GM19328 (cell line): ENCODE measurements around the gene ZNF775.
A peak's percentile ranks its signal among the peaks of the same experiment; 100 is the strongest.

ENCODE experiments used
- ATAC-seq: cut with Tn5 transposase; IDR thresholded peaks from one replicate; pipeline ENCODE4 v1.9.1; 2021; ENCODE audit warnings: mild to moderate bottlenecking, moderate library complexity; ENCODE audit not compliant: unreplicated experiment

ZNF775 gene

GRCh38 chr7:150434240-150434639 lies 55.1 kb downstream of the ZNF775 start:
- ATAC-seq, result no peak

- ATAC-seq, result no peak
Measured at GRCh38 chr7:150435047-150435389, 55.9 kb downstream of the ZNF775 start.

GRCh38 chr7:150435390-150436073 lies 56.4 kb downstream of the ZNF775 start:
- peak; percentile 89 for ATAC-seq

- no peak for ATAC-seq
Measured at GRCh38 chr7:150439967-150440366, 60.8 kb downstream of the ZNF775 start.

GRCh38 chr7:150441524-150441923 lies 62.4 kb downstream of the ZNF775 start:
- ATAC-seq, result no peak

GRCh38 chr7:150442811-150443210 lies 63.7 kb downstream of the ZNF775 start:
- no peak for ATAC-seq

GRCh38 chr7:150443793-150444540 lies 64.8 kb downstream of the ZNF775 start:
- no peak for ATAC-seq

- ATAC-seq, result no peak
Measured at GRCh38 chr7:150444674-150445365, 65.7 kb downstream of the ZNF775 start.

GRCh38 chr7:150446288-150446938 lies 67.3 kb downstream of the ZNF775 start:
- no peak for ATAC-seq
